ENCODE measurements around the gene VIL1.

GRCh38 chr2:218405746-218406208 is 13.1 kb upstream of the VIL1 start:
- TF ChIP-seq PAX8 (CRISPR knock-in tag; IDR thresholded peaks at IDR 0.05; ENCODE audit: borderline replicate concordance) (no peak), POLR2A (IDR thresholded peaks at IDR 0.05; ENCODE audit: insufficient read depth in 1 of 2, low read depth in 2 of 2, low read length in 2 of 2) (0 out of 4 replicates have a peak, but pooled peaks of 1 of the 2 experiments have one; percentile 21), EZH2 (conservative IDR thresholded peaks at IDR 0.05; ENCODE audit: low read depth, low read length) (no peak), DNMT3B (CRISPR knock-in tag; conservative IDR thresholded peaks at IDR 0.05) (0 out of 2 replicates have a peak, but pooled peaks have one; percentile 38), ZNF562 (CRISPR knock-in tag; IDR thresholded peaks at IDR 0.05; ENCODE audit: borderline replicate concordance) (no peak), CTCF (CRISPR knock-in tag; IDR thresholded peaks at IDR 0.05) (no peak), GTF2F1 (IDR thresholded peaks at IDR 0.05; ENCODE audit: low read length) (no peak), ZSCAN30 (CRISPR knock-in tag; IDR thresholded peaks at IDR 0.05) (peak; percentile 26), NFIC (IDR thresholded peaks at IDR 0.05; ENCODE audit: low read length) (no peak), RCOR2 (CRISPR knock-in tag; IDR thresholded peaks at IDR 0.05) (no peak), GFI1 (CRISPR knock-in tag; IDR thresholded peaks at IDR 0.05; ENCODE audit: borderline replicate concordance) (peak; percentile 65; the same call in 1 of the 2 replicates), ZNF839 (CRISPR knock-in tag; IDR thresholded peaks at IDR 0.05; ENCODE audit: borderline replicate concordance) (0 out of 2 replicates have a peak, but pooled peaks have one; percentile 17), TEAD2 (CRISPR knock-in tag; IDR thresholded peaks at IDR 0.05) (no peak), CBX2 (IDR thresholded peaks at IDR 0.05; ENCODE audit: low read depth, low read length) (no peak), CBX2 (CRISPR knock-in tag; IDR thresholded peaks at IDR 0.05; ENCODE audit: low read depth) (no peak)

All from HepG2 (cell line).